Kidney (tissue), 14 donors: Measurements from ENCODE around the gene ATAD1. TPM values are rescaled to one million over a fixed set of nuclear protein-coding genes. Genes with fewer than 3 reads are reported as not detected.

Experiments used
- DNase-seq, 5 donors: peaks; one replicate each; pipeline ENCODE4 v3.0.0-alpha.2; 2013 to 2020
- FAIRE-seq: peaks from 2 replicates; lab custom pipeline; 2012; peaks lifted over from hg19 to GRCh38; lab: Jason Lieb, UNC
- H3K27ac ChIP-seq, 2 donors: one replicate each; pipeline ENCODE4 v1.7.0; 2013; ENCODE audit warnings: low read depth in 2 of 2, low read length in 2 of 2, inconsistent platforms in 1 of 2
- H3K27me3 ChIP-seq: one replicate; pipeline ENCODE4 v1.7.1; 2013; ENCODE audit warnings: low read length, inconsistent platforms; ENCODE audit not compliant: control insufficient read depth, insufficient read depth
- H3K36me3 ChIP-seq, 3 donors: one replicate each; pipeline versions ENCODE4 v1.7.0 to v1.7.1; 2013; ENCODE audit warnings: low read length in 3 of 3, control low read depth in 1 of 3, inconsistent platforms in 1 of 3; ENCODE audit not compliant: insufficient read depth in 3 of 3, control insufficient read depth in 2 of 3
- H3K4me1 ChIP-seq, 3 donors: one replicate each; pipeline versions ENCODE4 v1.7.0 to v1.7.1; 2013; ENCODE audit warnings: low read length in 3 of 3, inconsistent platforms in 1 of 3, low read depth in 1 of 3; ENCODE audit not compliant: control insufficient read depth in 2 of 3, insufficient read depth in 2 of 3
- H3K4me3 ChIP-seq, 3 donors: one replicate each; pipeline versions ENCODE4 v1.7.0 to v1.8.1; 2013; ENCODE audit warnings: low read length in 3 of 3, control low read depth in 1 of 3, inconsistent platforms in 1 of 3
- H3K9ac ChIP-seq, 3 donors: one replicate each; pipeline versions ENCODE4 v1.7.0 to v1.7.1; 2013; ENCODE audit warnings: low read length in 3 of 3, control low read depth in 1 of 3, inconsistent platforms in 1 of 3
- H3K9me3 ChIP-seq, 3 donors: one replicate each; pipeline versions ENCODE4 v1.7.0 to v1.7.1; 2013; ENCODE audit warnings: low read length in 3 of 3, control low read depth in 1 of 3, inconsistent platforms in 1 of 3; ENCODE audit not compliant: control insufficient read depth in 2 of 3, insufficient read depth in 1 of 3
- intact Hi-C: fragments of 100-400 bp; cut with DNase I; formaldehyde crosslinking; loops from one replicate; pipeline ENCODE4 v1.11.1; 2022
- polyA plus RNA-seq: library from polyadenylated mRNA; stranded (reverse); fragments of 350-450 nt; fragmentation: Illumina TruSeq; extraction: RNeasy Lipid Tissue Mini Kit (QIAGEN cat#74804); gene quantifications from one replicate; pipeline ENCODE4 v1.2.3, GENCODE V29; 2014; ENCODE audit warnings: low read depth, low replicate concordance; ENCODE audit not compliant: insufficient read depth
- total RNA-seq: library from RNA; stranded (reverse); fragmentation: NEBNext Ultra II Directional; extraction: Animal tissue kit (Norgen Biotek cat#: 25700); gene quantifications from one replicate; pipeline ENCODE4 v1.2.1, GENCODE V29; 2021
- TF ChIP-seq, protein P1 (sequence below): IDR thresholded peaks from 3 replicates; pipeline ENCODE4 v1.5.1; 2012; ENCODE audit warnings: mild to moderate bottlenecking, moderate library complexity, borderline replicate concordance; ENCODE audit not compliant: insufficient read depth; ENCODE audit errors: extremely low read depth
- donor health status: control.
- donor health status: control.
- donor health status: control.
- donor health status: control.
- donor health status: control.
- donor health status: DM: yes; HTN: yes; CAD: no.
- donor health status: Normal renal cell carcinoma (clear cell type).

Gene ATAD1
- total and polyA plus RNA-seq, 2 donors from 2014 or later: 22.0 to 57.3 TPM

GRCh38 chr10:87702973-87703294 is 115.1 kb downstream of the ATAD1 start:
- FAIRE-seq (no peak), DNase-seq (no peak)
- Histone ChIP-seq H3K9me3 (no peaks in the 10 kb centered on the region), H3K27ac (no peak overlapping the region), H3K36me3 (no peaks in the 10 kb centered on the region), H3K9ac (no peak overlapping the region), H3K4me1 (peaks cover 0 to 3% (median 2%) of the 10 kb centered on the region in 3 donors), H3K27me3 (no peaks in the 10 kb centered on the region), H3K4me3 (no peak overlapping the region)
- intact Hi-C loops: no loop called here
- TF ChIP-seq, protein P1, sequence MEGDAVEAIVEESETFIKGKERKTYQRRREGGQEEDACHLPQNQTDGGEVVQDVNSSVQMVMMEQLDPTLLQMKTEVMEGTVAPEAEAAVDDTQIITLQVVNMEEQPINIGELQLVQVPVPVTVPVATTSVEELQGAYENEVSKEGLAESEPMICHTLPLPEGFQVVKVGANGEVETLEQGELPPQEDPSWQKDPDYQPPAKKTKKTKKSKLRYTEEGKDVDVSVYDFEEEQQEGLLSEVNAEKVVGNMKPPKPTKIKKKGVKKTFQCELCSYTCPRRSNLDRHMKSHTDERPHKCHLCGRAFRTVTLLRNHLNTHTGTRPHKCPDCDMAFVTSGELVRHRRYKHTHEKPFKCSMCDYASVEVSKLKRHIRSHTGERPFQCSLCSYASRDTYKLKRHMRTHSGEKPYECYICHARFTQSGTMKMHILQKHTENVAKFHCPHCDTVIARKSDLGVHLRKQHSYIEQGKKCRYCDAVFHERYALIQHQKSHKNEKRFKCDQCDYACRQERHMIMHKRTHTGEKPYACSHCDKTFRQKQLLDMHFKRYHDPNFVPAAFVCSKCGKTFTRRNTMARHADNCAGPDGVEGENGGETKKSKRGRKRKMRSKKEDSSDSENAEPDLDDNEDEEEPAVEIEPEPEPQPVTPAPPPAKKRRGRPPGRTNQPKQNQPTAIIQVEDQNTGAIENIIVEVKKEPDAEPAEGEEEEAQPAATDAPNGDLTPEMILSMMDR: no peak

- FAIRE-seq (no peak), DNase-seq (no peak)
- H3K36me3 ChIP-seq: no peaks in the 10 kb centered on the region
- TF ChIP-seq, protein P1: no peak
- H3K27ac ChIP-seq: no peak overlapping the region
- no peak overlapping the region for H3K9ac ChIP-seq
- no peak overlapping the region for H3K4me3 ChIP-seq
- H3K9me3 ChIP-seq: no peaks in the 10 kb centered on the region
- intact Hi-C loops: no loop called here
- no peaks in the 10 kb centered on the region for H3K27me3 ChIP-seq
- peaks cover 0 to 3% (median 2%) of the 10 kb centered on the region in 3 donors for H3K4me1 ChIP-seq
Measured at GRCh38 chr10:87702260-87702972, 115.6 kb downstream of the ATAD1 start.

Other genes starting within 250 kb of the ATAD1 start
- 84.2 TPM for gene PAPSS2, start 158.3 kb downstream of the ATAD1 start, total RNA-seq
- 23.5 TPM for gene PAPSS2, start 158.3 kb downstream of the ATAD1 start, polyA plus RNA-seq
- gene KLLN, start 45.3 kb upstream of the ATAD1 start, total RNA-seq: 1.7 TPM
- 0.82 TPM for gene KLLN, start 45.3 kb upstream of the ATAD1 start, polyA plus RNA-seq
- gene PTEN, start 45.4 kb upstream of the ATAD1 start, total RNA-seq: 154 TPM
- gene PTEN, start 45.4 kb upstream of the ATAD1 start, polyA plus RNA-seq: 22.3 TPM